LNCAP (cell line): ENCODE data around the gene BLCAP.

Experiments
- TF ChIP-seq, protein P1 (sequence below): fragments of 450-650 bp; IDR thresholded peaks from 2 replicates; pipeline ENCODE4 v1.5.1; 2017; ENCODE audit warnings: mild to moderate bottlenecking

Gene BLCAP

DNA sequence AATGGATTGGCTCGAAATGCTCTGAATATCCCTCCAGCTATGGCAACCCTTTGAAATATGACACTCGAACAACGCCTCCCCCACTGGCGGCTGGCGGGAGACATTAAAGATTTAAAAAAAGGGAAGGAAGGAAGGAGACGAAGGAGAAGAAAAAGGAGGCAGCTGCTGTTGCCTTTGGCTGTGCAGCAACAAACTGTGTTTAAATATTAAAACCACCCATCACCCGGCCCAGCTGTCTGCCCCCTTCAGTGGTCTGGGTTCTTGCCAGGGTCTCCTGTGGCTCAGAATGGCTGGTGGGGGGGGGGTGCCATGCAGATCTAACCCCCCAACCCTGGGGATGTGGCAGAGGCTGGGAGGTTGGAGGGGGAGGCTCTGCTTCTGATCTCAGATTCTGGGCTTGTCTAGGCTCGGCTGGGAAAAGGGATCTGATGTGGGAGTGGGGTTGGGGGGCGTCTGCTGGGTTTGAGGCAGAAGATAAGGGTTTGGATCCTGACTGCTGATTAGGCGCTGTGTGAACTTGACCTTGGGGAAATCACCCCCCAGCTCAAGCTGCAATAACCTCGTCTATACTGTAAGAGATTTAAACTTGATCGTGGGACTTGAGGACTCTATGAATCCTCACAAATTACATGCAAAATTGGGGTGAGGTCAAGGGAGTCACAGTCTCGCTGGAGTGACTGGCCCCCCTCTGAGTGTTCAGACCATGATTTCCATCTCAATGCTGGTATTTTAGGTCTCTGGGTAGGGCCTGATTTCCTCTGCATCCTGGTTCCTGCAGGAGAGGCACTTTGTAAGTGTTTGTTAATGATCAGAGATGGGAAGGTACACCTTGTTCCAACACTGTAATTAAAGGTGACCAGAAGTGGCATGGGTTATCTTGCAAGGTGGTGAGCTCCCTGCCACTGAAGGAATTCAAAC, 40.3 kb upstream of the BLCAP start:
- TF ChIP-seq, protein P1, sequence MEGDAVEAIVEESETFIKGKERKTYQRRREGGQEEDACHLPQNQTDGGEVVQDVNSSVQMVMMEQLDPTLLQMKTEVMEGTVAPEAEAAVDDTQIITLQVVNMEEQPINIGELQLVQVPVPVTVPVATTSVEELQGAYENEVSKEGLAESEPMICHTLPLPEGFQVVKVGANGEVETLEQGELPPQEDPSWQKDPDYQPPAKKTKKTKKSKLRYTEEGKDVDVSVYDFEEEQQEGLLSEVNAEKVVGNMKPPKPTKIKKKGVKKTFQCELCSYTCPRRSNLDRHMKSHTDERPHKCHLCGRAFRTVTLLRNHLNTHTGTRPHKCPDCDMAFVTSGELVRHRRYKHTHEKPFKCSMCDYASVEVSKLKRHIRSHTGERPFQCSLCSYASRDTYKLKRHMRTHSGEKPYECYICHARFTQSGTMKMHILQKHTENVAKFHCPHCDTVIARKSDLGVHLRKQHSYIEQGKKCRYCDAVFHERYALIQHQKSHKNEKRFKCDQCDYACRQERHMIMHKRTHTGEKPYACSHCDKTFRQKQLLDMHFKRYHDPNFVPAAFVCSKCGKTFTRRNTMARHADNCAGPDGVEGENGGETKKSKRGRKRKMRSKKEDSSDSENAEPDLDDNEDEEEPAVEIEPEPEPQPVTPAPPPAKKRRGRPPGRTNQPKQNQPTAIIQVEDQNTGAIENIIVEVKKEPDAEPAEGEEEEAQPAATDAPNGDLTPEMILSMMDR, result no peak

DNA sequence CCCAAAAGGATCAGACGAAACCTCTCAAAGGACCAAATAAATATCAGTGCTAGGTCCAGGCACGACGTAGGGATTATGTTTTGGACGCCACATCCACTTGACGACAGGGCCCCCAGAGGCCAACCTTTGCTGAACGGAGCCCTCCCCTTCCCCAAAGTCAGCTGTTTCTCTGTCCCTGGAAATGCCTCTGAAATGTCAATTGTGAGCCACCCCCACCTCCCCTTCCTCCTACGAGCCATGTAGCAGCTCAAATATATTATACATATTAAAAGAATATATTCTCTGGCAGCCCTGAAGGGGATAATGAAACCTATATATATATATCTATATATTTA, 39.6 kb upstream of the BLCAP start:
- TF ChIP-seq, protein P1, result no peak

DNA sequence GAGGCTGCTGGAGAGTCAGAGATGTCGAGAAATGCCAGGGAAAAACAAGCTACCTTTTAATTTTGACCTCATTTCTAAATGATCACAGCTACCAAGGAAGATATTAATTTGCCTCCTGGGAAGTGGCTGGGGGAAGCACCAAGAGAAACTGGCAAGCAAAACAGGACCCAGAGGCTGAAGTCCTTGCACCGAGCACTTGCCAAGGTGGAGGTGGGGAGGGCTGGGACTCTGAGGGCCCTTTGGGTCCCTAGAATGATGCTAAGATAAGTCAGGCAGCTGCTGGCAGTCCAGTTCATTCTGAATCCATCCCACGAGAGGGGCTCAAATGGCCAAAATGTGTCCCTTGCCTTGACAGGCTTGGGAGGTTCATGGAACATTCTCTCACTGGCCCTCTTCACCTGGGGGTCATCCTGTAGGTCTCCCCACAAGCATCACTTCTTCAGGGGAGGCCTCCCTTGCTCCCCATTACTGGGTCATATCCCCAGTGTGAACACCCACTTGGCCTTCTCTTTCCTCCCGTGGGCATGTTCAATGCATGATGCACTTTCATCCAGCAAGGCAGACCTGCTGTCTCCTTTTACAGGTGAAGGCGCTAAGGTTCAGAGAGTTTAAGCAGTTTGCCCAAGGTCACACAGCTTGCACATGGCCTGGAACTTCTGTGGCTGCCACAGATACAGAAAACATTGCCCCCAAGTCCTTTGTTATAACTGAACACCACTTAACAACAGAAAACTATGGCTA, 39.1 kb upstream of the BLCAP start:
- TF ChIP-seq, protein P1, result no peak

DNA sequence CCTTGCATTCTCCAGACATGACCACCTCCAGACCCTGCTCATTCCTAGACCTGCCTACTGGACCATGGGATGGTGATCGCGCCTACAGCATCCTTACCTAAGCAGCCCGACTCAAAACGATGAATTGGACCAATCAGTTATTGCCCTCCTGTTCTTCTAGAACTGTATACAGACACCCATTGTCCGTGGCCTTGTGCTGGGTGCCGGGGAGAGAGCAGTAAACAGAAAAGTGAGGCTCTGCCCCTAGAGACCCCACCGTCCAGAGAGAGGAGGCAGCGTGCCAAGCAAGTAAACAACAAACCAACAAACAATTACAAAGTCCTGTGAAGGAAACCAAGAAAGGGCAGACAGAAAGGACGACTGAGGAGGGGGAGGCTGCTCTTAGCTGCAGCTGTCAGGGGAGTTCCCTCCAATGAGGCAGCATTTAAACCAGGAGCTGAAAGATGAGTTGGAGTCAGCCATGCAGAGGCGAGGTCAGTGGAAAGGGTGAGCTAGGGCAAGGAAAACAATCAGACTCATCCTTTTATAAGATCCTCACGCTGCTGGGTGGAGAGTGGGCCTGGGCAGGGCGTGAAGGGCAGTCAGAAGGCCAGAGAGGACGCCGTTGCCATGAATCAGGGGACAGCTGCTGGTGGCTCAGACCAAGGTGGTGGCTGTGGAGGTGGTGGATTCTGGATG, 37.6 kb upstream of the BLCAP start:
- TF ChIP-seq, protein P1, result no peak

DNA sequence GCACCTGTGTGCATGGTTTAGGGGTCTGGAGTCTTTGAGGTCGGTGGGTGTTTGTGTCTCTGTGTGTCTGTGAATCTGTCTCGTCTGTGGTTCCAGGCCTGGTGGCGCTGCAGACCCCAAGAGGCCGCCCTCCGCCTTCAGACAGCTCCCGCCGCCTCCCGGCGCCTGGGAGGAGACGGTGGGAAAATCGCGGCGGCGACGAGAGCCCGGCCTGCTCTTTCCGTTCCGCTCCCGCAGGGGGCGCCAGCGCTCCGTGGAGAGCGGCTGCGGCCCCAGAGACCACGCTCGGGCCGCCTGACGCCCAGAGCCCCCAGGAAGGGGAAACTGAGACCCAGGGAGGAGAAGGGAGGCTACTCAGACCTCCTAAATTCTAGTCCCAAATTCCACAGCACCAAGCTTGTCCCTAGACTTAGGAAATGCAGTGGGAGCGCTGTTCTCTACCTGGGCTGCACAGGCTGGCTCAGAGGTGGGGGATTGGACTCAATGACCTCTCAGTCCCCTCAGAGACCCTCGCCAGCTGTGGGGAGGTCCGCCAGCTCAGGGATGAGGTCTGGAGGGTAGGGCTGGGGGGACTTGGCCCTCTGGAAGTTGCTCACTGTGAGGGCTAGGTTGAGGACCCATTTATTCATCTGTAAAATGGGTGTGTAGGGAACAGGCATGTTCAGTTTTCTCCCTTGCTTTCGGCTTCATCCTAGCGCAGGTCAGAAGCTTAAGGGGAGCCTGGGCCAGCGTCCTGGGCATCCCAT, 36.9 kb upstream of the BLCAP start:
- TF ChIP-seq, protein P1, result peak; percentile 96

DNA sequence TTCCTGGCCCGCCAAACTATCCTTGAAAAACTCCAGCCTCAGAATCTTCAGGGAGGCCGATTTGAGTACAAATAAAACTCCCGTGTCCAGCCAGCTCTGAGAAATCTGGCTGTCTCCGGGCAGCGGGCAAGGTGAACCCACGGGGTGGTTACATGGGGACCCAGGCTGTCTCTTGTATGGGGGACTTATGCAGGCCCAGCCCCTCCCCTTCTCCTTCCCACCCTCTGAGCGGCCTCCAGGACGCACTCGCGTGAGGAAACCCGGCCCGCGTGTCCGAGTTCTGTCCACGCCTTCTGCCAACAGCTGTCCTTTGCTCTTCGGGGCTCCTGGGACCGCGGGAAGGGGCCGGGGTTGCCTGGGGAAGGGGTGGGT, 36.3 kb upstream of the BLCAP start:
- TF ChIP-seq, protein P1, result no peak
